Activated CD8-positive, alpha-beta memory T cell treated with anti-CD3 and anti-CD28 coated beads, Interleukin-2, amount 50 U/mL, for 24 hours (primary cell): ENCODE data around the gene MAGEB1.

Source experiments
- DNase-seq: peaks from one replicate; pipeline ENCODE4 v3.0.0-alpha.2; 2020; ENCODE audit errors: extremely low read depth

Gene MAGEB1

DNA sequence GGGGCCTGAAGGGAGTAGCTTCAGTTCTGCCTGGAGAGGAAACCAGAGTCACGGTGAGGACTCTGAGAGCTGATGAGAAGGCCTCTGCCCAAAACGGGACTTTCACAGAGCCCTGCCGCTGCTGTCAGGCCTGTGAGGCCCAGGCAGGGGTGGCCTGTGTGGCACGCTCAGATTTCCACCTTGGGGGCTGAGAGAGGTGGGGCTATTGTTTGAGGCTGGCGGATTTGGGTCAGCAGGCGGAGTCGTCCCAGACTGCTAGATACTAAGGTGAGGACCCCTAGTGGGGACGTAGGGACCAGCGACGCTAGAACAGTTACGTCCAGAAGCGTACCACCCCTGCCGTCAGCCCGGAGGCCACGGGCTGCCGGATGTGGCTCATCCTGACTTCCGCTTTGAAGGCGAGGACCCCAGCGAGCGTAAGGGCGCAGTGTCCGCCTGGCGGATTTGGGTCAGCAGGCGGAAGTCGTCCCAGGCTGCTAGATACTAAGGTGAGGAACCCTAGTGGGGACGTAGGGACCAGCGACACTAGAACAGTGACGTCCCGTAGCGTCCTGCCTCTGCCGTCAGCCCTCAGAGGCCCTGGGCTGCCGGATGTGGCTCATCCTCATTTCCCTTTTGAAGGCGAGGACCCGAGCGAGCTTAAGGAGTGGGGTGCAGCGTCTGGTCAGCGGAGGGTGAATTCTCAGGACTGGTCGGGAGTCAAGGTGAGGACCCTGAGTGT is at the start of gene MAGEB1:
Gene MAGEB1 (plus strand): TSS at position 378 of the 721 bp plus-strand sequence. CDS start 3,348 bp downstream, outside the sequence.
- no peak for DNase-seq

DNA sequence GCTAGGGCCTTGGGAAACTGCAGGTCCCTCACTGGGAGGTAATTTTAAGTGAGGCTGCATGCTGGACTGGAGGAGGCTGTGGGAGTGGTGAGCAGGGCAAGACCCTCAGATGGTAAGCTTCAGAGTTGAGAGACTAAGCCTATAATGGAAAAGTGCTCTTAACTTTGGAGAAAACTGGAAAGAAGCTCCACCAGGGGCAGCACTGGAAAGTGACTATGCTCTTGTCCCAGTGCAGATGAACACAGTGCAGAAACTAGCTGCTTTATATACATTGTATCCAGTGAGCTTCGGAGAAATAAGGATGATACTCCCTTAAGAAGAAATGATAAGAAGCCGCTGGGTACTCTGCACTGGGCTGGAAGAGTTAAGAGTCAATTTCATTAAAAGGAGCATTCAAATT is 34.8 kb upstream of the MAGEB1 start:
- DNase-seq = no peak

- no peak for DNase-seq
Measured at GRCh38 chrX:30215357-30215843, 31.5 kb upstream of the MAGEB1 start, which contains the start of gene MAGEB2. Gene MAGEB2 (plus strand): TSS chrX:30215563. CDS start chrX:30218581, 3,018 bp downstream.

DNA sequence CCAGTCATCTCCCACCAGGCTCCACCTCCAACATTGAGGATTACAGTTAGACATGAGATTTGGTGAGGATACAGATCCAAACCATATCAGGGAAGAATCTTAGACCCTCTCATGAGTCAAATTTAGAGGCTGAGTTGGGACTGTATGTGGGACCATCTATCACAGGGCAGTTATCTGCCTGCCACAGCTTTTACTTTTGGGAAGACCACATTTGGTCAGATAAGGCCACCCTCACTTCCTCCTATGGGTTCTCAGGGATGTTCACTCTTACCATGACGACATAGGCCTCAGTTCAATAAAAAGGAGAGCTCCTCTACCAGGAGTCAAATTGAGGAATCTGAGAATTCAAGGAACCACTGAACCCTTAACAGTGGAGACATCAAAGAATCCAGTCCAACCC is 29.5 kb upstream of the MAGEB1 start:
- DNase-seq = no peak

GRCh38 chrX:30219372-30219771 is 27.6 kb upstream of the MAGEB1 start:
- no peak for DNase-seq

GRCh38 chrX:30220661-30221060 is 26.3 kb upstream of the MAGEB1 start:
- DNase-seq = no peak

- DNase-seq = no peak
Measured at GRCh38 chrX:30224536-30224935, 22.4 kb upstream of the MAGEB1 start.

- DNase-seq = no peak
Measured at GRCh38 chrX:30228526-30228925, 18.4 kb upstream of the MAGEB1 start.

DNA sequence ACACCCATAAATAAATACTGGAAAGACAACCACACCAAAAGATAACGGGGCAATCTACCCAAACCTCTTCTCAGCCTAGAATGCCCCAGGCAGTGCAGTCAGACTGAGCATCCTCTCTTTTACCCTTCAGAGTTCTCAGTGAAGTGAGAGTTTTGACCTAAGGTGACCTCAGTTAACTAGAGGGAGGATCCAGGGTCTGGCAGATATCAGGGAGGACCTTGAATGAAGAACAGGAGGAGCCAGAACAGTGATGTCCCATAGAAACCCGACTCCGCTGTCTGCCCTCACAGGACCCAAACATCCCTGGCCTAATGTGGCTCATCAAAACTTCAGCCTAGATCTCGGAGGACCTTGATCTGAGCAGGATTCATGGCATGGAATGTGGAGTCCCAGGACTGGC is 16.6 kb upstream of the MAGEB1 start, which contains the start of gene MAGEB3:
Gene MAGEB3 (plus strand): TSS at position 263 of the 400 bp plus-strand sequence. CDS start 5,268 bp downstream, outside the sequence.
- DNase-seq = no peak

DNA sequence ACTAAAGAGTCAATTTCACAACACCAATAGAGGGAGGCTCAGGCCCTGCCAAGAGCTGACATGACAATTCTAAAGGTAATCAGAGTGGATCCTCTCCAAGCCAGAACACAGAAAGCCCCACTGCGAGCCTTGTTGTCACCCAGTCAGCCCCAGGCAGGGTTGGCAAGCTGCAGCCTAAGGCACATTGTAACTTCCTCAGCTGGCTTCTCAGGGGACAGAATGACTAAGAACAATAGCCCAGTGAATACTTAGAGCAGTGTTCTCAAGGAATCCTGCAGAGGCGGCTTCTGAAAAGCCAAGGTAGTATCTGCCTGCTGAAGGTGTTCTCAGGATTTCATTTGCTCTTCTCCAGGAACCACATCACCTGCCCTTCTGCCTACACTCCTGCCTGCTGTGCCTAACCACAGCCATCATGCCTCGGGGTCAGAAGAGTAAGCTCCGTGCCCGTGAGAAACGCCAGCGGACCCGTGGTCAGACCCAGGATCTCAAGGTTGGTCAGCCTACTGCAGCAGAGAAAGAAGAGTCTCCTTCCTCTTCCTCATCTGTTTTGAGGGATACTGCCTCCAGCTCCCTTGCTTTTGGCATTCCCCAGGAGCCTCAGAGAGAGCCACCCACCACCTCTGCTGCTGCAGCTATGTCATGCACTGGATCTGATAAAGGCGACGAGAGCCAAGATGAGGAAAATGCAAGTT is 5.1 kb upstream of the MAGEB1 start, which contains the start of gene MAGEB4:
Gene MAGEB4 (plus strand): TSS at position 277 of the 692 bp plus-strand sequence. CDS start 136 bp downstream, at position 413.
- DNase-seq = no peak

DNA sequence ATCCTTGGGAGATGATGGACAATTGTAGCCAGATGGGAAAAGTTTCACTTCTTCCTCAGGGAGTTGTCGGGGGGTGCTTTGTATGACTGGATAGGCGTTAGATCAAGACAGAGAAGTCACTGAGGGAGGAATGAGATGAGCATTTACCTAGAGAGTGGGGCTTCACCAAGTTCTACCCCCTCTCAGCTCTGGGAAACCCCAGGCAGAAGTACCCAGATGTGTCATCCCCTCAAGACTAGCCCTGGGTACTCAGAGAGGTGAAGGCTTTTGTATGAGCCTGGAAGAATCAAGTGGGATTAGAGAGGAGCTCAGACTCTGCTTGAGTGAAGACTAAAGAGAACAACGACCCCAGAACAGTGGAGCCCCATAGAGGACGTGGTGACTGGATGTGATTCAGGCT is 1.9 kb downstream of the MAGEB1 start:
- no peak for DNase-seq

DNA sequence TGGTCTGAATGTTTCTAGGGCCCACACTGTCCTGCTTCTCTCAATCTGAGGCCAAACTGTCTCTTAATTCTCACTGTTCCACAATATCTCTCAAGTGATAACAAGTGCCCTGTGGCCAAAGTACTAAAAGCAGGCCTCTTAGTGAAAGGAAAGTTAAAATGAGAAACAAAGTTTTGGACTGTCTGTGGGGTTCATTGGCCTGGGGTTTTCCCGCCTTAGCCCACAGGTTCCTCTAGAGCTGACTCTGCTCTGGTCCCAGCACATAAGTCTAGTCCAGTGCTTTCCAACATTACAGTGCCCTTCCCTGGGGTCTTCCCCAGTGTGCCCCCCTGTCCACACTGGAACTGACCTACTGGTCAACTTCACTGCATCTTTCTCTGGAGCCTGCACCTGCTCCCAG is 6.3 kb downstream of the MAGEB1 start:
- DNase-seq = no peak

DNA sequence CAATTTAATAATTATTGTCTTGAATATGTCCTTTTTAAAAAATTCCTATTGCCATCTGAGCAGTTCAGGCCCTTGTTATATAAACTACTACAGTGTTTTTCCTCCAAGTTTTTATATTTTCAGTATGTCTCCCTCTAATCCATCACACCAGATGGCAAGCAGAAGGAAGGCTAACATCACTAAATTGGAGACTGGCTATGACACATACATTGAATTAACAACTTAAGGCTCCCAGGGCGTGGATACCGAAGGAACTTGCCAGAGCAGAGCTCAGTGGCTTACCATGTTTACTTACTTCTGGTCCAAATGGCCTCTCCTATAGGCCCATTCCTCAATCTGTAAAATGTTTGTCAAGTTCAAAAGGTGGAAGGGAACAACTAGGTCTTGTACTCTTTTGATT is 13.0 kb downstream of the MAGEB1 start:
- no peak for DNase-seq

DNA sequence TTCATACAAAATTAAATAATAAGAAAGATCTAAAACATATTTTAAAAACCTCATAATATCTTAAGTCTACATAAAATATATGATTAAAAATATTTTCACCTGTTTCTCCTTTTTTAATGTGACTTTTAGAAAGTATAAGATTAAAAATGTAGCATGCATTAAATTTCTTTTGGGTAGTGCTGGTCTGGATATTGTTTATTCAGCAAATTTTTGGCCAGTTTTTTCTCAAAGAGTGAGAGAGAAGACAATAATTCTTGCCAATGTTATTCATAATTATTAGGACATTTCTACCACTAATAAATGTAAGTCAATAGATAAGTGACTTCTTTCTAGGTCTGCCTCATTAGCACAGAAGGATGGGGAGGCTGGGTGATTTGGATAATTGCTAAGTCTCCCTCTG is 14.1 kb downstream of the MAGEB1 start:
- DNase-seq = no peak

- no peak for DNase-seq
Measured at GRCh38 chrX:30262763-30263162, 15.8 kb downstream of the MAGEB1 start.

GRCh38 chrX:30270639-30271038 is 23.7 kb downstream of the MAGEB1 start:
- no peak for DNase-seq

- no peak for DNase-seq
Measured at GRCh38 chrX:30275498-30275897, 28.6 kb downstream of the MAGEB1 start.

- no peak for DNase-seq
Measured at GRCh38 chrX:30278365-30278764, 31.4 kb downstream of the MAGEB1 start.

GRCh38 chrX:30280428-30280827 is 33.5 kb downstream of the MAGEB1 start:
- no peak for DNase-seq

DNA sequence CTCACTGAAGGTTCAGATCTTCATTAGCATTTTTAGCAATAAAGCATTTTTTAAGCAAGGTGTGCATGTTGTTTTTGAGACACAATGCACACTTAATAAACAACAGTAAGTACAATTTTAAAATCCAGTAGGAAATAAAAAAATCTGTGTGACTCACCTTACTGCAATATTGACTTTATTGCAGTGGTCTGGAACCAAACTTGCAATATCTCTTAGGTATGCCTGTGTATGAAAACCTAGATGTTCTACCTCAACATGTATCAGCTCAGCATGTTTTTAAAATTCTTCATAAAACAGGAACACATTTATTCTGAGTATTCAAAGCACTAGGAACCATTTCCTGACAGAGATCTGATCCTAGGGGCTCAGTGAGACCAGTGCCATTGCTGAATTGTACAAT is 35.6 kb downstream of the MAGEB1 start:
- DNase-seq = no peak

GRCh38 chrX:30283456-30284200 is 36.7 kb downstream of the MAGEB1 start:
- no peak for DNase-seq
